Measurements from ENCODE around the gene GPR176.

GRCh38 chr15:39797407-39797806 lies 122.7 kb downstream of the GPR176 start:
- TF ChIP-seq HDGF (IDR thresholded peaks at IDR 0.05; ENCODE audit: borderline replicate concordance): no peak
- TF ChIP-seq SP1 (IDR thresholded peaks at IDR 0.05): no peak
- TF ChIP-seq BHLHE40 (IDR thresholded peaks at IDR 0.05; ENCODE audit: borderline replicate concordance): no peak
- TF ChIP-seq TARDBP (IDR thresholded peaks at IDR 0.05): no peak
- TF ChIP-seq FOXM1 (IDR thresholded peaks at IDR 0.05; ENCODE audit: borderline replicate concordance): no peak
- TF ChIP-seq ARNT (IDR thresholded peaks at IDR 0.05): no peak
- no peak for TF ChIP-seq L3MBTL2 (conservative IDR thresholded peaks at IDR 0.05)
- TF ChIP-seq FOXA1 (IDR thresholded peaks at IDR 0.05): no peak
- TF ChIP-seq ELF4 (IDR thresholded peaks at IDR 0.05): no peak
- no peak for TF ChIP-seq FOXK2 (IDR thresholded peaks at IDR 0.05)
- no peak for TF ChIP-seq NFRKB (IDR thresholded peaks at IDR 0.05)
- TF ChIP-seq LEF1 (IDR thresholded peaks at IDR 0.05; ENCODE audit: borderline replicate concordance): no peak
- no peak for TF ChIP-seq SUZ12 (IDR thresholded peaks at IDR 0.05)

All from HEK293T (cell line).